SK-N-SH (cell line): Measurements from ENCODE around the gene DEFB126. TPM values are rescaled to one million over a fixed set of nuclear protein-coding genes. Genes with fewer than 3 reads are reported as not detected.

Source experiments
- CTCF ChIA-PET: fragments of 300-600, 350-600 bp; formaldehyde crosslinking; extraction: SDS; loops from one replicate; lab custom pipeline; 2021; lab: Yijun Ruan, JAX
- POLR2A ChIA-PET: fragments of 350-600 bp; sonication (Branson Sonifier 250); formaldehyde crosslinking; extraction: SDS; loops from one replicate; lab custom pipeline; 2020; ENCODE audit warnings: antibody characterized with exemption, inconsistent platforms; lab: Yijun Ruan, JAX
- DNase-seq: peaks from one replicate; pipeline ENCODE4 v3.0.0; 2012
- H2AFZ ChIP-seq: fragments of 200-600 bp; sonication (generic); 2 replicates; pipeline ENCODE4 v1.8.1; 2016; ENCODE audit warnings: antibody characterized with exemption, mild to moderate bottlenecking, low read depth
- H3F3A ChIP-seq: fragments of 200-600 bp; sonication (generic); replicated peaks from 2 replicates; pipeline ENCODE3; 2016; ENCODE audit warnings: antibody characterized with exemption, mild to moderate bottlenecking; ENCODE audit not compliant: insufficient read depth
- H3K27ac ChIP-seq, 2 experiments: fragments of 200-500 bp in 1 of 2; fragments of 200-600 bp in 1 of 2; sonication (Bioruptor generic) in 1 of 2; sonication (generic), shearing (Covaris generic) in 1 of 2; 2 replicates each; pipeline versions ENCODE4 v1.5.1 to v1.6.1; 2014 to 2016; ENCODE audit warnings: low read depth in 2 of 2, inconsistent platforms in 1 of 2, low read length in 1 of 2, mild to moderate bottlenecking in 1 of 2, mixed read lengths in 1 of 2
- H3K27me3 ChIP-seq: fragments of 200-600 bp; sonication (generic), shearing (Covaris generic); 2 replicates; pipeline ENCODE4 v1.6.1; 2016; ENCODE audit warnings: mixed run types; ENCODE audit not compliant: insufficient read depth
- H3K36me3 ChIP-seq, 2 experiments: fragments of 200-500 bp in 1 of 2; fragments of 200-600 bp in 1 of 2; sonication (Bioruptor generic) in 1 of 2; sonication (generic) in 1 of 2; replicated peaks in 1 of 2; 2 replicates each; pipeline versions ENCODE3 to v1.5.1; 2014 to 2016; ENCODE audit warnings: low read length in 1 of 2, mild to moderate bottlenecking in 1 of 2; ENCODE audit not compliant: insufficient read depth in 2 of 2, control insufficient read depth in 1 of 2
- H3K4me1 ChIP-seq, 2 experiments: fragments of 200-500 bp in 1 of 2; fragments of 200-600 bp in 1 of 2; sonication (Bioruptor generic) in 1 of 2; sonication (generic), shearing (Covaris generic) in 1 of 2; 2 replicates each; pipeline versions ENCODE4 v1.5.1 to v1.6.1; 2014 to 2016; ENCODE audit warnings: low read depth in 1 of 2, low read length in 1 of 2, mixed run types in 1 of 2; ENCODE audit not compliant: insufficient read depth in 2 of 2, control insufficient read depth in 1 of 2
- H3K4me2 ChIP-seq: fragments of 200-600 bp; sonication (generic), shearing (Covaris generic); 2 replicates; pipeline ENCODE4 v1.6.1; 2017; ENCODE audit warnings: mixed run types
- H3K4me3 ChIP-seq, 2 experiments: fragments of 200-500 bp in 1 of 2; fragments of 200-600 bp in 1 of 2; sonication (Bioruptor generic) in 1 of 2; sonication (generic), shearing (Covaris generic) in 1 of 2; 2 replicates each; pipeline versions ENCODE4 v1.5.1 to v1.8.1; 2014 to 2016; ENCODE audit warnings: low read depth in 2 of 2, inconsistent platforms in 1 of 2, low read length in 1 of 2, mild to moderate bottlenecking in 1 of 2, mixed read lengths in 1 of 2, moderate library complexity in 1 of 2
- H3K79me2 ChIP-seq: fragments of 200-600 bp; sonication (generic); 2 replicates; pipeline ENCODE4 v1.8.1; 2017; ENCODE audit warnings: mild to moderate bottlenecking; ENCODE audit not compliant: insufficient read depth
- H3K9ac ChIP-seq: fragments of 200-600 bp; sonication (generic); 2 replicates; pipeline ENCODE4 v1.6.1; 2017; ENCODE audit warnings: mixed run types
- H3K9me2 ChIP-seq: fragments of 200-600 bp; sonication (generic); 2 replicates; pipeline ENCODE4 v1.6.1; 2017; ENCODE audit warnings: mixed run types
- H3K9me3 ChIP-seq: fragments of 200-600 bp; sonication (generic); 2 replicates; pipeline ENCODE4 v1.6.1; 2017; ENCODE audit warnings: mixed run types, mild to moderate bottlenecking, moderate library complexity
- H4K20me1 ChIP-seq: fragments of 200-600 bp; sonication (generic); 2 replicates; pipeline ENCODE4 v1.6.1; 2017; ENCODE audit warnings: mild to moderate bottlenecking, mixed run types; ENCODE audit not compliant: insufficient read depth
- CHD2 ChIP-seq: fragments of 150-350 bp; IDR thresholded peaks from 2 replicates; pipeline ENCODE4 v1.6.1; 2018; ENCODE audit warnings: low read length; ENCODE audit not compliant: partially characterized antibody
- ELF1 ChIP-seq: IDR thresholded peaks from 2 replicates; pipeline ENCODE4 v1.4.0; 2012
- EP300 ChIP-seq, 2 experiments: IDR thresholded peaks; 2 replicates each; pipeline versions ENCODE4 v1.4.0 to v1.6.1; 2012; ENCODE audit warnings: borderline replicate concordance in 1 of 2, low read depth in 1 of 2, low read length in 1 of 2
- FOXJ3 ChIP-seq: sonication (generic); formaldehyde crosslinking; IDR thresholded peaks from 2 replicates; pipeline ENCODE4 v1.5.1; 2020; ENCODE audit warnings: mild to moderate bottlenecking, missing genetic modification reagents
- GATA2 ChIP-seq: sonication (generic); formaldehyde crosslinking; IDR thresholded peaks from 2 replicates; pipeline ENCODE4 v1.5.0; 2020; ENCODE audit warnings: mild to moderate bottlenecking, missing genetic modification reagents
- MEF2A ChIP-seq: IDR thresholded peaks from 2 replicates; pipeline ENCODE4 v1.4.0; 2012; ENCODE audit warnings: low read depth, borderline replicate concordance
- MXI1 ChIP-seq: IDR thresholded peaks from 2 replicates; pipeline ENCODE4 v1.6.1; 2012; ENCODE audit warnings: mild to moderate bottlenecking, low read depth, low read length, improper control_type of control experiment
- NFIC ChIP-seq: IDR thresholded peaks from 2 replicates; pipeline ENCODE4 v1.4.0; 2012; ENCODE audit warnings: borderline replicate concordance
- POLR2AphosphoS5 ChIP-seq: IDR thresholded peaks from 2 replicates; pipeline ENCODE4 v1.6.1; 2012; ENCODE audit warnings: low read depth, low read length
- RAD21 ChIP-seq: IDR thresholded peaks from 2 replicates; pipeline ENCODE4 v1.6.1; 2012; ENCODE audit warnings: mild to moderate bottlenecking, low read length
- RFX5 ChIP-seq: IDR thresholded peaks from 2 replicates; pipeline ENCODE4 v1.6.1; 2012; ENCODE audit warnings: mild to moderate bottlenecking, improper control_type of control experiment, low read length
- SIN3A ChIP-seq: IDR thresholded peaks from 2 replicates; pipeline ENCODE4 v1.6.1; 2012; ENCODE audit warnings: low read depth, mild to moderate bottlenecking, low read length, moderate library complexity, borderline replicate concordance
- TEAD4 ChIP-seq: IDR thresholded peaks from 2 replicates; pipeline ENCODE4 v1.4.0; 2012; ENCODE audit warnings: mild to moderate bottlenecking, borderline replicate concordance; ENCODE audit not compliant: insufficient read depth
- WGBS: methylation state at CpG from one replicate; pipeline ENCODE4 v1.1.6; 2017; ENCODE audit warnings: low lambda C conversion rate; 5-methylcytosine and 5-hydroxymethylcytosine counted together
- polyA plus RNA-seq, 3 experiments: library from polyadenylated mRNA; depleted of rRNA; stranded (reverse); fragments of >200 nt; gene quantifications; 2 replicates each; pipeline ENCODE4 v1.2.3, GENCODE V29; 2012
- TF ChIP-seq, protein P1 (sequence below): IDR thresholded peaks from 2 replicates; pipeline ENCODE4 v1.6.1; 2012; ENCODE audit warnings: mild to moderate bottlenecking, low read depth, low read length, moderate library complexity
- TF ChIP-seq, protein P2 (sequence below): IDR thresholded peaks from 2 replicates; pipeline ENCODE4 v1.4.0; 2012; ENCODE audit warnings: low read depth
- TF ChIP-seq, protein P3 (sequence below): fragments of 150-350 bp; IDR thresholded peaks from 2 replicates; pipeline ENCODE4 v1.6.1; 2016; ENCODE audit warnings: mild to moderate bottlenecking, low read depth, low read length

Gene DEFB126
- polyA plus RNA-seq, 1 of the 3 experiments (the other 2 are of a cell fraction): not detected

DNA sequence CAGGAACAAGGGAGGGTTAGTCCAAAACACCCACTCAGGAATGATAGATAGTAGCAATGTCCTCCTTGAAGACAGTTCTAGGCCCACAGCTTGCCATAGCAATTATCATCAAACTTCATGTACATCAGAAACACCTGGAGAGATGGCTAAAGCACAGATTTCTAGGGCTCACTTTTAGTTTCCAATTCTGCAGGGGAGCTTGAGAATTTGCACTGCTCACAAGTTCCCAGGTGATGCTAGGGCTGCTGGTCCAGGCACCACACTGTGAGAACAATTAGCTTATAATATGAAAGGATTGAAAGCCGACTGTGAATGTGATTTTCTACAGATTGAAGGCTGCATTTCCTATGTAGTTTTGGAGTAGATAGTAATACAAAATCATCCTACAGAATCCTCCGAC lies 3.5 kb downstream of the DEFB126 start:
- no peaks in the 10 kb centered on the region for H3K36me3 ChIP-seq
- H3K9me3 ChIP-seq: no peaks in the 10 kb centered on the region
- H3K27ac ChIP-seq: no peak overlapping the region
- TF ChIP-seq NFIC (no peak), POLR2AphosphoS5 (no peak), MEF2A (no peak), RFX5 (no peak), SIN3A (no peak), FOXJ3 (CRISPR knock-in tag) (no peak), CHD2 (no peak), TEAD4 (no peak), ELF1 (no peak), RAD21 (no peak), EP300 (IDR thresholded peaks at IDR 0.05; ENCODE audit: borderline replicate concordance in 1 of 2, low read depth in 1 of 2, low read length in 1 of 2) (no peak), MXI1 (no peak), GATA2 (no peak)
- TF ChIP-seq, protein P1, sequence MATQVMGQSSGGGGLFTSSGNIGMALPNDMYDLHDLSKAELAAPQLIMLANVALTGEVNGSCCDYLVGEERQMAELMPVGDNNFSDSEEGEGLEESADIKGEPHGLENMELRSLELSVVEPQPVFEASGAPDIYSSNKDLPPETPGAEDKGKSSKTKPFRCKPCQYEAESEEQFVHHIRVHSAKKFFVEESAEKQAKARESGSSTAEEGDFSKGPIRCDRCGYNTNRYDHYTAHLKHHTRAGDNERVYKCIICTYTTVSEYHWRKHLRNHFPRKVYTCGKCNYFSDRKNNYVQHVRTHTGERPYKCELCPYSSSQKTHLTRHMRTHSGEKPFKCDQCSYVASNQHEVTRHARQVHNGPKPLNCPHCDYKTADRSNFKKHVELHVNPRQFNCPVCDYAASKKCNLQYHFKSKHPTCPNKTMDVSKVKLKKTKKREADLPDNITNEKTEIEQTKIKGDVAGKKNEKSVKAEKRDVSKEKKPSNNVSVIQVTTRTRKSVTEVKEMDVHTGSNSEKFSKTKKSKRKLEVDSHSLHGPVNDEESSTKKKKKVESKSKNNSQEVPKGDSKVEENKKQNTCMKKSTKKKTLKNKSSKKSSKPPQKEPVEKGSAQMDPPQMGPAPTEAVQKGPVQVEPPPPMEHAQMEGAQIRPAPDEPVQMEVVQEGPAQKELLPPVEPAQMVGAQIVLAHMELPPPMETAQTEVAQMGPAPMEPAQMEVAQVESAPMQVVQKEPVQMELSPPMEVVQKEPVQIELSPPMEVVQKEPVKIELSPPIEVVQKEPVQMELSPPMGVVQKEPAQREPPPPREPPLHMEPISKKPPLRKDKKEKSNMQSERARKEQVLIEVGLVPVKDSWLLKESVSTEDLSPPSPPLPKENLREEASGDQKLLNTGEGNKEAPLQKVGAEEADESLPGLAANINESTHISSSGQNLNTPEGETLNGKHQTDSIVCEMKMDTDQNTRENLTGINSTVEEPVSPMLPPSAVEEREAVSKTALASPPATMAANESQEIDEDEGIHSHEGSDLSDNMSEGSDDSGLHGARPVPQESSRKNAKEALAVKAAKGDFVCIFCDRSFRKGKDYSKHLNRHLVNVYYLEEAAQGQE: no peak
- TF ChIP-seq, protein P2, sequence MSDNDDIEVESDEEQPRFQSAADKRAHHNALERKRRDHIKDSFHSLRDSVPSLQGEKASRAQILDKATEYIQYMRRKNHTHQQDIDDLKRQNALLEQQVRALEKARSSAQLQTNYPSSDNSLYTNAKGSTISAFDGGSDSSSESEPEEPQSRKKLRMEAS: no peak
- TF ChIP-seq, protein P3, sequence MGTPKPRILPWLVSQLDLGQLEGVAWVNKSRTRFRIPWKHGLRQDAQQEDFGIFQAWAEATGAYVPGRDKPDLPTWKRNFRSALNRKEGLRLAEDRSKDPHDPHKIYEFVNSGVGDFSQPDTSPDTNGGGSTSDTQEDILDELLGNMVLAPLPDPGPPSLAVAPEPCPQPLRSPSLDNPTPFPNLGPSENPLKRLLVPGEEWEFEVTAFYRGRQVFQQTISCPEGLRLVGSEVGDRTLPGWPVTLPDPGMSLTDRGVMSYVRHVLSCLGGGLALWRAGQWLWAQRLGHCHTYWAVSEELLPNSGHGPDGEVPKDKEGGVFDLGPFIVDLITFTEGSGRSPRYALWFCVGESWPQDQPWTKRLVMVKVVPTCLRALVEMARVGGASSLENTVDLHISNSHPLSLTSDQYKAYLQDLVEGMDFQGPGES: no peak
- TF ChIP-seq, all 33 proteins: peak for 0
- H3K79me2 ChIP-seq: no peaks in the 10 kb centered on the region
- no peaks in the 10 kb centered on the region for H3F3A ChIP-seq
- CTCF ChIA-PET: no interaction called here
- 13% methylated on average over 2 of the region's 2 CpGs for WGBS
- H3K4me1 ChIP-seq: no peaks in the 10 kb centered on the region
- no peaks in the 10 kb centered on the region for H4K20me1 ChIP-seq
- no peak overlapping the region for H3K4me2 ChIP-seq
- H3K9me2 ChIP-seq: no peaks in the 10 kb centered on the region
- H3K9ac ChIP-seq: no peak overlapping the region
- no peak for DNase-seq
- no peak overlapping the region for H2AFZ ChIP-seq
- POLR2A ChIA-PET: no interaction called here
- H3K4me3 ChIP-seq: no peak overlapping the region
- H3K27me3 ChIP-seq: peaks cover 15% of the 10 kb centered on the region; the same call in 1 of the 2 replicates
